HG03354 (cell line): ENCODE measurements around the gene TTLL6.
"Not testable (repeated sequence)": the region's sequence is repeated elsewhere in the genome, so short reads cannot be mapped to it uniquely, and the experiment has no call there.

Source experiments
- ATAC-seq: cut with Tn5 transposase; IDR thresholded peaks from one replicate; pipeline ENCODE4 v1.9.1; 2021; ENCODE audit warnings: mild to moderate bottlenecking; ENCODE audit not compliant: unreplicated experiment, poor library complexity, severe bottlenecking

Gene TTLL6

DNA sequence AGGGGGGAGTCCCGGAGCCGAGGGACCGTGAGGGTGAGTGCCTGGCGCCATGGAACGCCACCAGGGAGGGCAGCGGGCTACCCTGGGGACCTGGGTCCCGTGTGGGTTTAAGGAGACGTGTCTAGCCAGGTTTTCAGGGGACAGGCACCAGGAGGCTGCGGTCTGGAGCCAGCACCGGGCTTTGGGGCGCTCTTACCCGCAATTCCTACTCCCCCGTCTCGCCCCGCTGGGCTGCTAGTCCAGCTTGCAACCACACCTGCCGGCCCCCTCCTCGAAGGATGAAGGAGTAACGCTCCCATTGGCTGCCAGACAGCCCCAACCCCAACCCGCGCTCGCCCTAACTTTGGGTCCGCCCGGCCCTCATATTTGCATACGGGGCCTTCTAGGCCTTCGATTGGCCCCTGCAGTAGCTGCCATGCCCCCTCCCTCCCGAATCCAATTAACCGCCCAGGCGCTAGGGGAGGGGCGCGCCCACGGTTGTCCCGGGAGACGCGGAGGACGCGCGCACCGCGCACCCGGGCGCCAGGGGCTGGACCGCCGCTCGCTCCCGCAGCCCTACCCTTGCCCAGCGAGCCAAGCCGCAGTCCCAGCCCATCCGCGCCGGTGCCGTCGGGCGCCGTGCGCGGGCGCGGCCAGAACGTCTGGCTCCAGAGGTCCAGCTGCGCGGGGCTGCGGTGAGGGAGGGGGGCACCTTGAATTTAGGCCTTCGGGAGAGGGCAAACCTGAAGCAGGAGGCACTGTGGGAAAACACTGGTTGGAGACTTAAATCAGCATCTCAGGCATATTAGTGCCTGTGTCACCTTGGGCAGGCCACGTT, at the start of gene TTLL6:
Gene TTLL6, minus strand, starts transcription at position 456 of the 817 bp plus-strand sequence. Its CDS starts 157 bp downstream, at position 299.
- ATAC-seq = peak; percentile 90

DNA sequence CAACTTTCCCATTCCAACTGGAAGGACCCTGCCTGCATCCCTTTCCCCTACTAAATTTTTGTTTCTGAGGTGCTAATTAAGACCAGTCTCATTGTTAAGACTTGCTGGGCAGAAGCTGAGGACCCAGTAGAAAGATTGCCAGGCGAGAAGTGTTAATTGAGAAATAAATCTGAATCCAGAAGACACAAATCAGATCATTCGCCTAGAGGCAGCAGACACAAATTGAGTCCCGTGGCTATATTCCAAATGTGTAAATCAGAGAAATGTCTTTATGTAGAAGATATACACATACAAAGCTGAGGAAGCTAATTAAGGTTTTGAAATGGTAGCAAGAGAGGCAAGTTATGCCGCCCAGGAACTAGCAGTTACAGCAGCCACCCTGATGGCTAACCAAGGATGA, 43.4 kb upstream of the TTLL6 start:
- no peak for ATAC-seq

DNA sequence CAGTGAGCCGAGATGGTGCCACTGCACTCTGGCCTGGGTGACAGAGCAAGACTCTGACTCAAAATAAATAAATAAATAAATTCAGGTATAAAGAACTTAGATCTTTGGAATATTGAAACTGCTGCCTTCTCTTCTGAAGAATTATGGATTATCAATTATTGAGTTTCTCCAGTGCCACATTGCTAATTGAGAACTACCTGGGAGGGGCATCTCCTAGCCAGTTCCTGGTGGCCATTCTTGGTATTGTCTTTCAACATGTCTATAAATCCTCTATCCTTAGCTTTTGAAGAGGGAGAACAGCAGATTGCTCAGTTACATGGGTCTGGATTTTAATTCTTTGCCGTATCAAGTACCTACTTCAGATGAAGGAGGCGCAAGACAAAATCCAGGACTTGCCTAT, 43.0 kb upstream of the TTLL6 start:
- ATAC-seq = no peak

DNA sequence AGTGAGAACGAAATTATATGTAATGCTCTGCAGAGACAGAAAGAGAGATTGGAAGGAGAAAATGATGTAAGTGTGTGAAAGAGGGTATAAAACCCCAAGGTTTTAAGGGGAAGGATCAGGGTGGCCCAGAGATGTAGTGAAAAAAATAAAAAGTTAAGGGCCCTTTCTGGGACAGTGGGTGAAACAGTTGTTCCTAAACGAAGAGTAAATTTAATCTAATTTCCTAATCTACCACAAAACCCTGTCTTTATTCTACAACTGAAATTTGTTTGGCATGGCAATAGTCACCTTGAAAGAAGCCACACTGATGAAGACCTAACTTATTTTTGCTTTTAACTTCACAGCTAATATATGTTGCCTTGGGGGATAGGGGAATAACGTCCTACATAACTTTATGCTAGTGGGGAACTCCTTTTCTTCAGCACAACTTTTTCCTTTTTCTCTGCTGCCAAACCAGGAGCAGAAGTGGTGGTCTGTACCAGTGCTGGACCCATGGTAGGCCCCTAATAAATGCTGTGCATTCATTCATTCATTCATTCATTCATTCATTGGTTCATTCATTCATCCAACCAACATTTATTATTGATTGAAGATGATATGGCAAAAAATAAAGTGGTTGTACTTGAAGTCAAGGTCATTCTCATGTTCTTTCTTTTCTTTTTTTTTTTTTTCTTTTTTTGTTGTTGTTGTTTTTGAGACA, 39.2 kb upstream of the TTLL6 start:
- no peak for ATAC-seq

DNA sequence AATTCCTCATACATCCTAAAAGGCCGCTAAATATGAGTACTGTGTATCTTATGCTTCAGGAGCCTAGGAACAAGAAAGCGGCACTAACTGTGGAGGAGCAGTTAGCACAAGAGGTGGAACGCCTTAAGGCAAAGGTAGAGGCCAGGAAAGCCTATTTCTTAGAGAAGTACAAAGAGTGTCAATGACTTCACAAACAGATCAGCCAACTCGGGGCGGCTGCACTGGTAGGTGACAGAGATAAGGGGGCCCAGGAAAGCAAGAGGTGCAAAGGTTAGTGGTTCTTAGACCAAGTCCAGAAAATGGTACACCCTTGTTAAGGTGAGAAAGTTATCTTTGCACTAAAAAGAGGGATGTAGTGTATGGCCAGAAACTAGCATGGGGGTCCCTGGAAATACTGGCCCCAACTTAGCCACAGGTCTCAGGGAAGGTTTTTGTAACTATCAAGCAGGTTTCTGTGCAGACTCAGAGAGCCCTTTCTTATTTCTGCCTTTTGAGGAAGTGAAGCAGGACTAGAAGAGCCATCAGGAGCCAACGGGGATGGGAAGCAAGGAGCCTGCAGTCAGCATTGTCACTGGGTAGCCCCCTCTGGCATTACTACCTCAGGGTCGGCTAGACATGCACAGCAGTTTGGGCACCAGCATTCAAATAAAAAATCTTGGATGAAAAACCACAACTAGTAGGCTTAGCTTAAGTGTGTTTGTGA, 37.9 kb upstream of the TTLL6 start:
- no peak for ATAC-seq

DNA sequence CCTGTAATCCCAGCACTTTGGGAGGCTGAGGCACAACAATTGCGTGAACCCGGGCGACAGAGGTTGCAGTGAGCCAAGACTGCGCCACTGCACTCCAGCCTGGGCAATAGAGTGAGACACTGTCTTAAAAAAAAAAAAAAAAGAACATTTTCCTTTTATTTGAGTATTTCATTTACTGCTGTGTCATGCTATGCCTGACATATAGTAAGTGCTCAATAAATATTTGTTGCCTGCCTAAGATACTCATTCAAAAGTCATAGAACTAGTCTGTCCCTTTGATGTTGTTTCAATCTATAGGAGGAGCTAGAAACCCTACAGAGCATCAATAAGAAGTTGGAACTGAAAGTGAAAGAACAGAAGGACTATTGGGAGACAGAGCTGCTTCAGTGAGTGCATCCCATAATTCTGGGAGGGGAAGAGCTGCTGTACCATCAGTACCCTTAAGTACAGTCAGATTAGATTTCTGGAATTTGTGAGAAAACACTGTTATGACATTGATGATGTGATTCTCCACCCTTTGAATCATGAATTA, 33.8 kb upstream of the TTLL6 start:
- no peak for ATAC-seq

DNA sequence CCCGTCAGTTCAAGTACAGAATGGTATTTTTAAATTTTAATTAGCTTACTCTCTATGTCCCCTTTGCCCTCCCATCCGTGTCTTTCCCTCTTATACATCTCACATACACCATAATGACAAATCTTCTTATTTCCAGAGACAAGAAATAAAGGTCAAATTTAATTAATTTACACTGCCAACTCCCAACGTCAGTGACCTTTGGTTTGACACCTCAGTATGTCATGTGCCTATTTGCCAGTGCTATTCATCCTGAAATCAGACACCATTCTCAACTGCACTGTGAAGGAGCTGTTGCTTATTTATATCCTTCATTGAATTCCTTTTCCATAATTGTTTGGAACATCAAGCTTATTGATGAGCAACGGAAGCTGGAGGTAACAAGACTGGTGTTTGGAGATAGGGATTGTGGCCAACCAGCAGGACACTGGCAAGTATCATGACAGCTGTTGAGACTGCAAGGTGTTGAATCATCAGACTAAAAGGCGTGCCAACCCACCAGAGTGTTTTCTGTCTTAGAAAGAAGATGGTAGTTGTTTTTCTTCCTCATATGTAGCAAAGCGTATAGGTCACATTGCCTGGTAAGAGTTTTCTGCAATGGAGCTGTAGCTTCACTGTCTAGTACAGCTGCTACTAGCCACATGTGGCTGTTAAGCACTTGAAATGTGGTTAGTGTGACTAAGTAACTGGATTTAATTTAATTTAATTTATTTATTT, 26.3 kb upstream of the TTLL6 start:
- ATAC-seq = no peak

DNA sequence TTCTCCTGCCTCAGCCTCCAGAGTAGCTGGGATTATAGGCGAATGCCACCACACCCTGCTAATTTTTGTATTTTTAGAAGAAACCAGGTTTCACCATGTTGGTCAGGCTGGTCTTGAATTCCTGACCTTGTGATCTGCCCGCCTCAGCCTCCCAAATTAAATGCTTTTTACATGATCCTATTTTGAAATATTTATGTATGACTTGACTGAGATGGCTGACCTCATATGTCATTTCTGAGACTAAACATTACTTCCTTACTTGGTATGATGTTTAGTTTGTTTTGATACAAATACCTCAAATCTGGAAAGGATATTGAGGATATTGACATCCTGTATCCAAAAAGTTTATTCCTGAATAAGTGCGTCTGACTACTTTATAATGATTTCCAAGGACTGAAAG, 25.7 kb upstream of the TTLL6 start:
- no peak for ATAC-seq

DNA sequence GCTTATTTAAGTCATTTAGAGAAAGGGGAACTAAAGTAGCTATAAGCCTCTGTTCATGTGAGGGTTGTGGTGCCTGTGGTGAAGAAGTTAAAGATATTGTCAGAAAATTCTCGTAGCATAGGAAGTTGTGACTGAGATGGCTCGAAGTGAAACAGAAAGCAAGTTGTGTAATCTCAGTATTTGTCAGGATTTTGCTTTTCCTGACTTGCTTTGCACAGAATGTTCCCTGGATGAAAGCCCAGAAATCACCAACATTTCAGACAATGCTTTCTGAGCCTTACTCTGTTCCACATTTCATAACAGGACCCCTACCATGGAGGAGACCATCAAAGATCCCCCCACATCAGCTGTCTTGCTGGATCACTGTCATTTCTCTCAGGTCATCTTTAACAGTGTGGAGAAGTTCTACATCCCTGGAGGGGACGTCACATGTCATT, 24.4 kb upstream of the TTLL6 start:
- ATAC-seq = peak; percentile 85

DNA sequence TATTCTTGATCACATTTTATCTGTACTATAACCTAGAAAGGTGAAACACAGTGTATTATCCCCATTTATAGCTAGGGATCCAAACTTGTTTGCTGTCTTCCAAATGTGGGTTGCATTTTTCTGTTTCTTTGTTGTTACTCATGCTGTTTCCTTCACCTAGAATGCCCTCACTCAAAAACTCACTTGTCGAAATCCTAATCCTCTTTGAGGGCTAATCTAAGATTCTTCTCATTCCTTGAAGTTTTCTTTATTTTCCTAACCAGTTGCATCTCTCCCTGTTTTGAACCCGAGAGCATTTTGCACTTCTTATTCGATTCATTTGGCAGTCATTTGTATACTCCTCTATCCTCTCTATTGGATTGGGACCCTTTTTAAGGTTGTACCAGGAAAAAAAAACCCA, 23.4 kb upstream of the TTLL6 start:
- ATAC-seq = no peak

DNA sequence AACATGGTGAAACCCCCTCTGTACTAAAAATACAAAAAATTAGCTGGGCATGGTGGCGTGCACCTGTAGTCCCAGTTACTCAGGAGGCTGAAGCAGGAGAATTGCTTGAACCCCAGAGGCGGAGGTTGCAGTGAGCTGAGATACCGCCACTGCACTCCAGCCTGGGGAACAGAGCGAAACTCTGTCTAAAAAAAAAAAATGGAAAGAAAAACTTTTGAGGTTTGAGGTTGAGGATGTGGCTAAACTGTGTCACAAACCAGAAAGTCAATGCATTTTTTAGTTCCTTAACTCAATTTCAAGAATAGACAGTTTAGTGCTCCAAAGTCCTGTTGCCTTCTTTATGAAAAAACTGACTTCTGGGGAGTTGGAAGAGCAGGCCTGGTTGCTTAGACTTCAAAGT, 20.4 kb upstream of the TTLL6 start:
- not testable (repeated sequence) for ATAC-seq

DNA sequence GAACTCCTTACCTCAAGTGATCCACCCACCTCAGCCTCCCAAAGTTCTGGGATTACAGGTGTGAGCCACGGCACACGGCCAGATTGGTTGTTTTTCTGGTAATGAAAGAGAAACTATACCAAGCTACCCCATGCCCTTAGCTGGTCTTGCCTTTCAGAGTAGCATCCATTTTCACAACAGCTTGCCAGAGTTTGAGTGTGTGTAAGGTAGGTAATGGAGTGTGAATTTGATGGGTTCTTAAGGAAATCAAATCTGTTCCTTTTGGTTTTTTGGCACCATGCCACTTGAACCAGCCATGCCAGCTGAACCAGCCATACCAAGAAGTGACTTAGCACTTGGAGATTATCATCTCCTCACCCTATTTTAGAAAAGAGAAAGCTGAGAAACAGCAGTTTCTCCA, 18.9 kb upstream of the TTLL6 start:
- ATAC-seq = no peak

DNA sequence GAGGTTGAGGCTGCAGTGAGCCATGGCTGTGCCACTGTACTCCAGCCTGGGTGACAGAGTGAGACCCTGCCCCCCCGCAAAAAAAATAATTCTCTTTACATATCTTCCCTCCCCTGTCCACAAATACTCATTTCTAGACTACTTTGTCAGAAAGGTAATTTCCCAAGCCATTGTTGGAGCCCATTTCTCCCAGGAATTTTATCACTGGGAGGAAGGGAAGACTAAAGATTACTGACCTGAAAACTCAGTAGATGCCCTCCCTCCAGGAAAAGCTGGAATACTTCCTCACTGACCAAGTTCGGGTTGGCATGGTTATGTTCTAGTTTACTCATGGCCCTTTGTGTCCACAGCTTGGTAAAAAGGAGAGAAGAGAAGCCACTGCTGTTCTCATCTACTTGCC, 17.9 kb upstream of the TTLL6 start:
- no peak for ATAC-seq

DNA sequence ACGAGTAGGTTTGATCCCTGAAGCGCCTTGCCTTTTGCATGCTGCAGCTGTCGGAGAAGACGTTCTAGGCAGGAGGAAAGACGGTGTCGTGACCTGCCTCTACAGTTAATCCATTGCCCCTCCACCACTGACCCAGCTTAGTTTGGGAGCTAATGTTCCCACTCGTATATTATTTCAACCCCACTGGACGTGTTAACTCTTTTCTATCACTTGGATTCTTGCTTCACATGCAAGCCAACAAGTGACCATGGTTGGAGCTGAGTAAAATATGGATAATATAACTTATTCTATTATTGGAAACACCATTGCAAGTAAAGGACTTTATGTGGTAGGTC, 14.5 kb upstream of the TTLL6 start:
- ATAC-seq = no peak

DNA sequence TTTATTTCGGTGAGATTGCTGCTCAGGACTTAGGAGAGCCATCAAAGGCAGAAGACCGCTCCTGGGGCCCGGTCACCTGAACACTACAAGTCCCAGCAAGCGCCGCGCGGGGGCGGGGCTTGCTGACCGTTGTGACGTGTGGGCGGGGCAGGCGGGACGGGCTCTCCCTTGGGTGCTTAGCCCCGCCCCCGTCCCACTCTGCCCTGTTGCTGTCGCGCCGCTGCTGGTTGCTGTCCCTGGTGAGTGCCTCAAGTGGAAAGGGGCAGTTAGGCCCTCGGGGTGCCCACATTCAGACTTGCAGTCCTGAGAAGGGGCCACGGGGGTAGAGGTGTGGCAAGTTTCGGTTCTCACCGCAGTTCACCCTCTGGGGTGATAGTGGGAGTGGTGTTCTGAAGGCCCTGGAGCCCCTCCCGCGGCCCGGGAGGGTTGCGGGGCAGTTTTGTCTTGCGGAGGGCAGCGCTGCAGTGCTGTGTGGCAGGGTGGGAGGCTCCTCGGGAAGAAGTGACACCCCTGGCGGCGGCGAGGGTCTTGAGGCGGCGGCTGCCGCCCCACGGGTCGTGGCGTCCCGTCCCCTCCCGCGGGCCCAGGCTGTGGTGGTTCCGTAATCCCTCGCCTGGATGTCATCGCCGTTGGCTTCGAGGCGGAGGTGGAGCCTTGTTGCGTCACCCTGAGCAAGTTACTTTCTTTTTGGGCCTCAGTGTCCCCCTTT, 14.0 kb upstream of the TTLL6 start, which contains the start of gene CALCOCO2:
Gene CALCOCO2, plus strand, starts transcription at position 196 of the 709 bp plus-strand sequence. CDS start 10,673 bp downstream, outside the sequence.
- peak; percentile 86 for ATAC-seq

DNA sequence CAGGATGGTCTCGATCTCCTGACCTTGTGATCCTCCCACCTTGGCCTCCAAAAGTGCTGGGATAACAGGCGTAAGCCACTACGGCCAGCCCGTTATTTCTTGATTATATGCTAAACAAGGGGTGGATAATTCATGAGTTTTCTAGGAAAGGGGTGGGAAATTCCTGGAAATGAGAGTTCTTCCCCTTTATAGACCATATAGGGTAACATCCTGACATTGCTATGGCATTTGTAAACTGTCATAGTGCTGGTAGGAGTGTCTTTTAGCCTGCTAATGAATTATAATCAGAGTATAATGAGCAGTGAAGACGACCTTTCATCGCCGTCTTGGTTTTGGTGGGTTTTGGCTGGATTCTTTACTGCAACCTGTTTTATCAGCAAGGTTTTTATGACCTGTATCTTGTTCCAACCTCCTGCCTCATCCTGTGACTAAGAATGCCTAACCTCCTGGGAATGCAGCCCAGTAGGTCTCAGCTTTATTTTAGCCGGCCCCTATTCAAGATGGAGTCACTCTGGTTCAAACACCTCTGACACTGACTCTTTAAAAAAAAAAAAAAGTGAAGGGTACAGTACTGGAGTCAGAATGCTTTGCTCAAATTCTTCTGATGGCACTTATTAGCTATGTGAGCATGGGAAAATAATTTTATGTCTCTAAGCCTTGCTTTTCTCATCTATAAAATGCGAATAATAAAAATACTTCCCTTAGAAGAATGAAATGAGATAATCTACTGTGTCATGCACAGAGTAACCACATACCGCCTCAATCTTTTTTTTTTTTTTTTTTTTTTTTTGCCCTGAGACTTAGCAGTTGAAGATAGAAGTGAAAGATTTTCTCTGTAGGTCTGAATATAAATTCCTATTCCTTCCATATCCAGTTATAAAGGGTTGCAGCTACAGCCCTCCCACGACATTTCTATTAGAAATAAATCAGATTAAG, 8.7 kb upstream of the TTLL6 start:
- no peak for ATAC-seq

DNA sequence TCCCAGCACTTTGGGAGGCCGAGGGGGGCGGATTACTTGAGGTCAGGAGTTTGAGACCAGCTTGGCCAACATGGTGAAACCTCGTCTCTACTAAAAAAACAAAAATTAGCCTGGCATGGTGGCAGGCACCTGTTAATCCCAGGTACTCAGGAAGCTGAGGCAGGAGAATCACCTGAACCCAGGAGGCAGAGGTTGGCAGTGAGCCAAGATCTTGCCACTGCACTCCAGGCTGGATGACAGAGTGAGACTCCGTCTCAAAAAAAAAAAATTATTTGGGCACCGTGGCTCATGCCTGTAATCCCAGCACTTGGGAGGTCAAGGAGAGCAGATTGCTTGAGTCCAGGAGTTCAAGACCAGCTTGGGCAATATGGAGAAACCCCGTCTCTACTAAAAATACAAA, 3.9 kb upstream of the TTLL6 start:
- ATAC-seq = not testable (repeated sequence)

DNA sequence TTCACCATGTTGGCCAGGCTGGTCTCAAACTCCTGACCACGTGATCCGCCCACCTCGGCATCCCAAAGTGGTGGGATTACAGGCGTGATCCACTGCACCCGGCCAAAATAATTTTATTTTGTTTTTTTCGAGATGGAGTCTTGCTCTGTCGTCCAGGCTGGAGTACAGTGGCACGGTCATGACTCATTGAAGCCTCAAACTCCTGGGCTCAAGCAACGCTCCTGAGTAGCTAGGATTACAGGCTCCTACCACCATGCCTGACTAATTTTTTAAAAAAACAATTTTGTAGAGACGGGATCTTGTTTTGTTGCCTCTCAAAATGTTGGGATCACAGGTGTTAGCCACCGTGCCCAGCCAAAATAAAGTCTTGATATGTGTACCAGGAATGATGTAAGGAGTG, 2.4 kb upstream of the TTLL6 start:
- no peak for ATAC-seq
